WERI-Rb-1 (cell line): ENCODE measurements around the gene PRKCB.
A peak's percentile ranks its signal among the peaks of the same experiment; 100 is the strongest.

Source experiments
- DNase-seq: peaks from one replicate; pipeline ENCODE4 v3.0.0-alpha.2; 2020
- H3K27ac ChIP-seq: fragments of 250-450 bp; sonication (Bioruptor Pico); 2 replicates; pipeline ENCODE4 v1.5.1; 2020; ENCODE audit warnings: mild to moderate bottlenecking, moderate library complexity
- H3K27me3 ChIP-seq: fragments of 250-450 bp; sonication (Bioruptor Pico); 2 replicates; pipeline ENCODE4 v1.5.1; 2021; ENCODE audit warnings: mild to moderate bottlenecking, low read depth, moderate library complexity; ENCODE audit not compliant: insufficient read depth, severe bottlenecking
- H3K36me3 ChIP-seq: fragments of 250-450 bp; sonication (Bioruptor Pico); 2 replicates; pipeline ENCODE4 v1.5.1; 2020; ENCODE audit warnings: mild to moderate bottlenecking, moderate library complexity
- H3K4me3 ChIP-seq: 2 replicates; pipeline ENCODE4 v1.5.1; 2011; ENCODE audit warnings: low read depth, mild to moderate bottlenecking, control low read depth, low read length
- H3K9me3 ChIP-seq: fragments of 250-450 bp; sonication (Bioruptor Pico); 2 replicates; pipeline ENCODE4 v1.5.1; 2021; ENCODE audit warnings: mild to moderate bottlenecking, moderate library complexity; ENCODE audit not compliant: severe bottlenecking
- TF ChIP-seq, protein P1 (sequence below): IDR thresholded peaks from 2 replicates; pipeline ENCODE4 v1.5.1; 2011; ENCODE audit warnings: low read depth, mild to moderate bottlenecking, control low read depth, inconsistent platforms, low read length

The PRKCB gene

DNA sequence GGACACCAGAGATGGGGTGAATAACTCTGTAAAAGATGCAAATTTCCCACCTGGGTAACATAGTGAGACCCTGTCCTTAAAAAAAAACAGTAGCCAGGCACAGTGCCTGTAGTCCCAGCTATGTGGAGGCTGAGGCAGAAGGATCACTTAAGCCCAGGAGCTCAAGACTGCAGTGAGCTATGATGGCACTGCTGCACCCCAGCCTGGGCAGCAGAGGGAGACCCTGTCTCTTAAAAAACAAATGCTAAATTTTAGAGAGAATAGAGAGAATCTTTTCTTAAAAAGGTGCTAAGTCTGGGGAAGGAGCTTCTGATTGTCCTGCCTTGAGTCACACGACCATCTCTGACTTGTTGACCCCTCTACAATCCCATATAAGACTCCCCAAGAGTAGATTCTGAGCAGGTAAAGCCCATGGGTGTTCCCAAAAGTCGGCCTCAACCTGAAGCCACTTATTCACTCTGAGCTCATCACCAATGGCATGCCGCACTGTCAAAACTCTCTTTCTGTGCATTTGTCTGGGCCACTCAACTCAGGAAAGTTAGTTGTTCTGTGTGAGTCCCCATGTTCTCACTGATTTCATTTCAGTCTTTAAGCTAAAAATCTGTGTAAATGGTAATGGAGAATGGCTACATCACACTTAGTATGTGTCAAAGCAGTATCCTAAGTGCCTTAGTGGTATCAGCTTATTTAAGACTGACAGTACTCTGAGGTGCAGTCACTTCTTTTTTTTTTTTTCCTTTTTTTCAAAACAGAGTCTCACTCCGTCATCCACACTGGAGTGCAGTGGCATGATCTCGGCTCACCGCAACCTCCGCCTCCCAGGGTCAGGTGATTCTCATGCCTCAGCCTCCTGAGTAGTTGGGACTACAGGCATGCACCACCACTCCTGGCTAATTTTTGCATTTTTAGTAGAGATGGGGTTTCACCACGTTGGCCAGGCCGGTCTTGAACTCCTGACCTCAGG lies 41.6 kb downstream of the PRKCB start:
- H3K27me3 ChIP-seq: no peaks in the 10 kb centered on the region
- no peaks in the 10 kb centered on the region for H3K9me3 ChIP-seq
- TF ChIP-seq, protein P1, sequence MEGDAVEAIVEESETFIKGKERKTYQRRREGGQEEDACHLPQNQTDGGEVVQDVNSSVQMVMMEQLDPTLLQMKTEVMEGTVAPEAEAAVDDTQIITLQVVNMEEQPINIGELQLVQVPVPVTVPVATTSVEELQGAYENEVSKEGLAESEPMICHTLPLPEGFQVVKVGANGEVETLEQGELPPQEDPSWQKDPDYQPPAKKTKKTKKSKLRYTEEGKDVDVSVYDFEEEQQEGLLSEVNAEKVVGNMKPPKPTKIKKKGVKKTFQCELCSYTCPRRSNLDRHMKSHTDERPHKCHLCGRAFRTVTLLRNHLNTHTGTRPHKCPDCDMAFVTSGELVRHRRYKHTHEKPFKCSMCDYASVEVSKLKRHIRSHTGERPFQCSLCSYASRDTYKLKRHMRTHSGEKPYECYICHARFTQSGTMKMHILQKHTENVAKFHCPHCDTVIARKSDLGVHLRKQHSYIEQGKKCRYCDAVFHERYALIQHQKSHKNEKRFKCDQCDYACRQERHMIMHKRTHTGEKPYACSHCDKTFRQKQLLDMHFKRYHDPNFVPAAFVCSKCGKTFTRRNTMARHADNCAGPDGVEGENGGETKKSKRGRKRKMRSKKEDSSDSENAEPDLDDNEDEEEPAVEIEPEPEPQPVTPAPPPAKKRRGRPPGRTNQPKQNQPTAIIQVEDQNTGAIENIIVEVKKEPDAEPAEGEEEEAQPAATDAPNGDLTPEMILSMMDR: 0 out of 2 replicates have a peak, but pooled peaks have one; percentile 14
- no peak overlapping the region for H3K4me3 ChIP-seq
- no peaks in the 10 kb centered on the region for H3K36me3 ChIP-seq
- DNase-seq: no peak
- no peak overlapping the region for H3K27ac ChIP-seq

DNA sequence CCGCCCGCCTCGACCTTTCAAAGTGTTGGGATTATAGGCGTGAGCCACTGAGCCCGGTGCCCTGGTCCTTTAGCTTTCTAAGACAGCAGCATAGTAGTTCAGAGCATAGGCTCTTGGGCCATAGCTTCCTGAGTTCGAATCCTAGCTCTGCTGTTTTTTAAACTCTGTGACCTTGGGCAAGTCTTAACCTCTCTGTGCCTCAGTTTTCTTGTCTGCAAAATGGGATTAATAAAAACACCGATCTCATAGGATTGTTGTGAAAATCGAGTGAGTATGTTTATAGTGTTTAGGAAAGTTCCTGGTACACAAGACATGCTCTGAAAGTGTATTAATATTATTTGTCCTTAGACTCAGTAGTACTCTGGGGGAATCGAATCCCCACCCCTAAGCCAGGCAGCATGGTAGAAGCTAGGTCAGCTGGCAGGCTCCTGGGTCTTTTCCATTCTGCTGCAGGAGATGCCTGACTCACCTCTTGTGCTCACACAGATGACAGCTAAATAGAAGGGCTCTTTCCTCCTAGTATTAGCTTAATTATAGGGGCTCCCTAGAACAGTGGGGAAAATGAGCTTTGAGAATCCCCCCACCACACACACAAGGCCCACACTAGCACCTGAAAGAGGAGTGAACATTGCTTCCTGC lies 44.1 kb downstream of the PRKCB start:
- DNase-seq: no peak
- Histone ChIP-seq H3K27me3 (no peaks in the 10 kb centered on the region), H3K27ac (no peak overlapping the region), H3K9me3 (no peaks in the 10 kb centered on the region), H3K4me3 (no peak overlapping the region), H3K36me3 (no peaks in the 10 kb centered on the region)
- TF ChIP-seq, protein P1: no peak

DNA sequence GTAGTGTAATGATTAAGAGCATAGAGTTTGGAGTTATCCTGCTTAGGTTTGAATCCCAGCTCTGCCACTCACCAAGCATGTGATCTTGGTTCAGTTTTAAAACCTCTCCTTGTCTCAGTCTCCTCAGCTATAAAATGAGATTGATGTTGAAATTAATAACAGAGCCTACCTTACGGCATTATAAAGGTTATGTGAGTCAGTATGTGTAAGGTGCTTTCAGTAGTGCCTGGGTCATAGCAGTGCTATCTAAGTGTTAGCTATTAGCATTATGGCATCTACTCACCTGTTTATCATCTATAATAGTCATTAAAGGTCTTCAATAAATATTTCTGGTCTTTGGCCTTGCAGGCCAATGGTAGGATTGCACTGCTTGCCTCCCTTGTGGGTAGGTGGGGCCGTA lies 53.4 kb downstream of the PRKCB start:
- Histone ChIP-seq H3K36me3 (no peaks in the 10 kb centered on the region), H3K9me3 (no peaks in the 10 kb centered on the region), H3K27me3 (peaks cover 8% of the 10 kb centered on the region), H3K27ac (no peak overlapping the region), H3K4me3 (no peak overlapping the region)
- DNase-seq: no peak
- TF ChIP-seq, protein P1: no peak

DNA sequence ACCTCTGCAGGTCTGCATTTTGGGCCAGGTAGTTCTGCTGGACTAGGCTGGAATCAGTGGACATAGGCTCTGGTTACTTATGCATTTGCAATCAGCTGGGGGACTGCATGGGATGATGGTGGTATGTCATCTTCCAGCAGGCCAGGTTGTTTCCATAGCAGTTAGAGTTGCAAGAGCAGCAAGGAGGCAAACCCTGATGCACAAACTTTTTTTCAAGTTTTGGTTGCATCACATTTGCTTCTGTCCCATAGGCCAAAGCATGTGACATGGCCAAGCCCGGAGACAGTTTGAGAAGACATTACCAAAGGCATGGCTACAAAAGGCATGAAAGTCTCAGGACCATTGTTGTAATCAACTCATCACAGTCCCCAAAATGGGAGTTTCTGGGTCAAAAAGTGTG lies 58.2 kb downstream of the PRKCB start:
- DNase-seq: no peak
- TF ChIP-seq, protein P1: no peak
- no peaks in the 10 kb centered on the region for H3K36me3 ChIP-seq
- H3K27me3 ChIP-seq: no peaks in the 10 kb centered on the region
- H3K4me3 ChIP-seq: no peak overlapping the region
- H3K27ac ChIP-seq: no peak overlapping the region
- no peaks in the 10 kb centered on the region for H3K9me3 ChIP-seq

DNA sequence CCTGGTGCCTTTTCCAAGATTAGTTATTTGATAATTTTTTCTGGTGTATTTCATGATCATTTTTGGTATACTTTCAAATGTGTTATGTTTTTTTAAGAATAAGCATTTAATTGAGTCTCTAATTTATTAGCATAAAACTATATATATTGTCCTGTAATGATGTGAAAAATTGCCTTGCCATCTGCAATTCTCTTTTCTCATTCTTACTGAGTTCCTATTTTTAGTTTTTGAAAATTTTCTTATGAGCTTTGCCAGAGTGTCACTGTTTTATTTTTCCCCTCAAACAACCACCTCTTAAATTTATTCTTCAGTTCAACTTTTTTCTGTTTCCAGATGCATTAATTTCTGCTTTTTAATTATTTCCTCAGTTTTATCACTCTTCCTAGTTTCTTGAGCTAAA lies 59.3 kb downstream of the PRKCB start:
- Histone ChIP-seq H3K27me3 (no peaks in the 10 kb centered on the region), H3K9me3 (no peaks in the 10 kb centered on the region), H3K27ac (no peak overlapping the region), H3K36me3 (no peaks in the 10 kb centered on the region), H3K4me3 (no peak overlapping the region)
- no peak for DNase-seq
- TF ChIP-seq, protein P1: no peak
